Stimulated activated CD8-positive, alpha-beta memory T cell treated with anti-CD3 and anti-CD28 coated beads, Interleukin-7, amount 100 ng/mL, for 1 hour (primary cell): ENCODE measurements around the gene VASP.
"Not testable (repeated sequence)": the region's sequence is repeated elsewhere in the genome, so short reads cannot be mapped to it uniquely, and the experiment has no call there.

Source experiments
- DNase-seq, 2 donors: peaks; one replicate each; pipeline ENCODE4 v3.0.0-alpha.2; 2020; ENCODE audit warnings: low read depth in 2 of 2

VASP gene

GRCh38 chr19:45496349-45496953 is 10.8 kb upstream of the VASP start:
- no peak for DNase-seq

DNA sequence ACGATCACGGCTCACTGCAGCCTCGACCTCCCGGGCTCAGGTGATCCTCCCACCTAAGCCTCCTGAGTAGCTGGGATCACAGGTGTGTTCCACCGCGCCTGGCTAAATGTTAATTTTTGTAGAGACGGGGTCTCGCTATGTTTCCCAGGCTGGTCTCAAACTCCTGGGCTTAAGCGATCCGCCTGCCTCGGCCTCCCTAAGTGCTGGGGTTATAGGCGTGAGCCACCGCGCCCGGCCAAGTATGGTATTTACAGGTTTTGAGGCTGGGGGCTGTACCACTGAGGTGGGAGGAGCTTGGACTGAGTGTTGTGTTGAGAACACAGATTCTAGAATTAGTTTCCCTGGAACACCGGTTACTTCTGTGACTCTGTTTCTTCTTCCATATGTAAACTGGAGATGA is 9.5 kb upstream of the VASP start:
- no peak for DNase-seq

DNA sequence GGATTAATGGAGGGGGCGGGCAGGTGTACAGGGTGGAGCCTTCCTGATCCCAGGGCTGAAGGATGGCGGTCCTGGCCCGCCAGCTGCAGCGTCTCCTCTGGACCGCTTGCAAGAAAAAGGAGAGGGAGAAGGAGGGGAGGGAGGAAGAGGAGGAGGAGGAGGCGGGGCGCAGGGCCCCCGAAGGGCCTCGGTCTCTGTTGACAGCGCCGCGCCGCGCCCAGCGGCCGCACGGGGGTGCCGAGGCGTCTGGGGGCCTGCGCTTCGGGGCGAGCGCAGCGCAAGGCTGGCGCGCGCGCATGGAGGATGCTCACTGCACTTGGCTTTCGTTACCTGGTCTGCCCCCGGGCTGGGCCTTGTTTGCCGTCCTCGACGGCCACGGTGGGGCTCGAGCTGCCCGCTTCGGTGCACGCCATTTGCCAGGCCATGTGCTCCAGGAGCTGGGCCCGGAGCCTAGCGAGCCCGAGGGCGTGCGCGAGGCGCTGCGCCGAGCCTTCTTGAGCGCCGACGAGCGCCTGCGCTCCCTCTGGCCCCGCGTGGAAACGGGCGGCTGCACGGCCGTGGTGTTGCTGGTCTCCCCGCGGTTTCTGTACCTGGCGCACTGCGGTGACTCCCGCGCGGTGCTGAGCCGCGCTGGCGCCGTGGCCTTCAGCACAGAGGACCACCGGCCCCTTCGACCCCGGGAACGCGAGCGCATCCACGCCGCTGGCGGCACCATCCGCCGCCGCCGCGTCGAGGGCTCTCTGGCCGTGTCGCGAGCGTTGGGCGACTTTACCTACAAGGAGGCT is 8.7 kb upstream of the VASP start, which contains the start of gene PPM1N:
TSS of gene PPM1N (plus strand) at position 33 of the 785 bp plus-strand sequence. CDS start at position 63, 30 bp downstream.
- DNase-seq = peak in 1 of 2 donors; percentile 35

GRCh38 chr19:45499196-45500180 is 7.8 kb upstream of the VASP start:
- no peak for DNase-seq

- no peak for DNase-seq
Observed at GRCh38 chr19:45500918-45501729, 6.2 kb upstream of the VASP start.

- no peak for DNase-seq
Observed at GRCh38 chr19:45501730-45502014, 5.6 kb upstream of the VASP start.

- DNase-seq = no peak
Observed at GRCh38 chr19:45502111-45502510, 5.2 kb upstream of the VASP start.

- no peak for DNase-seq
Observed at GRCh38 chr19:45503909-45504308, 3.4 kb upstream of the VASP start.

DNA sequence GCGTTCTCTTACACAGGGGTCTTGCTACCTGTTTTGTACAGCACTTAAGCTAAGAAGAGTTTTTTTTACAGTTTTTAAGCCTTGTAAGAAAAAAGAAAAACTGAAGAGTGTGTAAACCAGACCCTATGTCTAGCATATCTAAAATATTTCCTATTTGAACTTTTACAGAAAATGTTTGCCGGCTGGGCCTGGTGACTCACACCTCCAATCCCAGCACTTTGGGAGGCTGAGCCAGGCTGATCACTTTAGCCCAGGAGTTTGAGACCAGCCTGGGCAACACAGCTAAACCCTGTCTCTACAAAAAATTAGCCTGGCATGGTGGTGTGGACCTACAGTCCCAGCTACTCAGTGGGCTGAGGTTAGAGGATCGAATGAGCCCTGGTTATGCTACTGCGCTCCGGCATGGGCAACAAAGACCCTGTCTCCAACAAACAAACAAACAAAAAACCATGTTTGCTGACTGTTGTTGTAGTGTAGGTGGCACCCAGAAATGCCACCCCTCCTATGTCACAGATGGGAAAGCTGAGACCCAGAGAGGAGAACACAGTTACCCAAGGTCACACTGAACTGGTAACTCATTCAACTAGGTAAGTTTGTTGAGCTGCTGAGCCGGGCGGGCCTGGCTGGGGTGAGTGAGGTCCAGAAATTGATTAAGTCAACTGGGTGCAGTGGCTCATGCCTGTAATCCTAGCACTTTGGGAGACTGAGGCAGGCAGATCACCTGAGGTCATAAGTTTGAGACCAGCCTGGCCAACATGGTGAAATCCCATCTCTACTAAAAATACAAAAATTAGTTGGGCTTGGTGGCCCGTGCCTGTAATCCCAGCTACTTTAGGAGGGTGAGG is 1.9 kb upstream of the VASP start:
- DNase-seq = no peak

GRCh38 chr19:45505996-45506245 is 1.4 kb upstream of the VASP start:
- no peak for DNase-seq

DNA sequence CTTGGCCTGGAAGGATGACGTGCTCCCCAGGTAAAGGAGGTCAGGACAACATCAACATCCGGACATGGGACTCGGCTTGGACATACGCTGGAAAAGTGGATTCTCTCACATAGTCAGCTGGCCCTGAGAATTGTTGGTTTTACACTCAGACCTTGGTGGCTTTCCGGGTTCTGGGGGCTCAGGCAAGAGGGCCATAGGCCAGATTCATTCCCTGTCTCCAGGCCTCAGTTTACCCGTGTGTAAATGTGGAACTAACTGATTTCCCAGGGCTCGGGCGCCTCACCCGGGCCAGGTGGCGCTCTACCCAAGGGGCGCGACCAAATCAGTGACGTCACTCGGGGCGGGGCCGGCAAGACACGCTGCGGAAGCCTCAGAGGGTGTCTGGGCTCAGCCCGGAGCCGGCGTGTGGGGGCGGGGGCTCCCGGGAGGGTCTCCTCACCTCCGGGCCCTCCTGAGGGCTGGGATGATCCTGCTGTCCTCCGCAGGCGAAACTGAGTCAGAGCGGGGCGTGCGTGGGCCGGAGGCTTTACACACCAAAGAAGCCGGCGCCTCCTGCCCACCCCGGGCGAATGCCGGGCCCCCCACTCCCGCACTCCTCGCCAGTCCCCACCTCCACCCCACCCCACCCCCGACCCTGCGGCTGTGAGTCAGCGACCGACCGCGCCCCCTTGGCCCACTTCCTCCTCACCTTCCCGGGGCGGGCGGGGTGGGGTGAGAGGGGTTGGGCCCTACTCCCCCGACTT is 862 bp upstream of the VASP start:
- DNase-seq = peak; percentile 93 to 98

DNA sequence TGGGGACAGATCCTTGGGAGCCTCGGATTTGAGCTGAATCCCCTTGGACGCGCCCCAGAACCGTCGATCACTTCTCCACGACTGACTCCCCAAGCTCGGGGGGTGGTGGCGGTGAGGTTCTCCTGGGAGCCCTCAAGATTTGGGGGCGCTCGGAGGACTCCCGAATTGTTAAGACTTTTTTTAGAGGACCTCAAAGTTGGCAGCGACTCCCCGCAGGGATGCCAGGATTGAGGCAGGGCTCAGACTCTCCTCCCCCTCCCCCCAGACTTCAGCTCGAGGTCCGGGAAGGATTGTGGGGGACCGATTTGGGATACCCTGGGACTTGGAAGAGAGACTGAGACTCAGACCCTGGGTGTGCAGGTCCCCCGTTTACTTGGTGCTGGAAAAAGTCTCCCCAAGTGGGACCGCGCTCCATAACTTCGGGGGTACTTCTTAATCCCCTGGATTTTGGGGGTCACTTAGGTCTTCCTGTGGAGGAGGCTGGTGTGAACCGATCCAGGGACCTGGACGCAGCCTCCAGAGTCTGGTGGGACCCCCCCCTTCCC is 665 bp downstream of the VASP start:
- no peak for DNase-seq

DNA sequence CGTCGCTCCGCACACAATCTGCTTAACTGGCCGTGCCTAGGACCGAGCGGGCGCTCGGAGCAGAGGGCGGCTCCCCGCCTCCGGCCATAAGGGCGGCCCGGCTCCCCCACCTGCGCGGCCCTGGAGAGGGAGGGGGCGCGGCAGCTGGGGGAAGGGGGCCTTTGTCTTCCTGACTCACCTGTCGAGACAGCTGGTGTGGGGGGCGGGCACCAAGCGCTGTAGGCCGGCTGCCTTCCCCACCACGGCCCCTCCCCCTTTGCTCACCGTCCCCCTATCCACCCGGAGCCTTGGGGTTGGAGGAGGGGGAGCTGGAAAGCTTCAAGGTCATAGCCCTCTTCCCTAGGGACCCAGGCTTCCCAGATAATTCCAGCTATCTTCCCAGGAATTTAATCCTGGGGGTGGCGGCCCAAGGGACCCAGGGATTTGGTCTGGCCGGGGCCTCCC is 1.2 kb downstream of the VASP start:
- DNase-seq = no peak

DNA sequence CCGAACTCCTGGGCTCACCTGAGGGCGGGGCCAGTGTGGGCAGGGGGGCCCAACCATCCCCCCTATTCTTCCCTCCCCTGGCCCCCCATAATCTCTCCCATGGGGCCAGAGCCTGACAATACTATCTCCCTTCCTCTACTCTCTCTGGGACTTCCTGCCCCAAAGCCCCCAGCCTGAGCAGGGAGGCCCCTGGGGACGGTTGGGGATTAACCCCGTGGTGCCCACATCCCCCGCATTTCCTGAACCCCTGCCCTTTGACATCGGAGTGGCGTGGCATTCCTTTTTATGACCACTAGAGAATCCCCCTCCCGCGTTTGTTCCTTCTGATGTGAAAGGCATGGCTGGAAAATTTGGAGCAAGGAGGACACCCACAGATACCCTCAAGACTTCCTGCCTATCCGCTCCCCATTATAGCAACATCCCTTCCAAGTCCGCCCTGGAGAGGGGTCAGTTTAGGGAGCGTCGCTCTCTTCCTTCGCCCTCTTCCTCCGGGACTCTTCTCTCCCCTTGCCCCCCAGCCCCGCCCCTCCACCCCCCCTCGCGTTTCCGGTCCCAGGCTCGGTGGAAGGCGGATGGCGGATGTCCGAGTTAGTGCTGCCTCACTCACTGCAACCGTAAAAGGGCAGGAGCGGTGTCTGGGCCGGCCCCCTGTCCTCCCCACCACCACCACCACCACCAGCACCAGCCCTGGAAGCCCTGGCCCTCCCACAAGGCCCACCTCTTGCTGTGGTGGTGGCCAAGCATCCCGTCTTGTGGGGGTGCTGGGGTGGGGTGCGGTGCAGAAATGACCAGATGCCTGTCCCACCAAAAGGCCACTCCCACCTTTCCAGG is 1.8 kb downstream of the VASP start:
- no peak for DNase-seq

- DNase-seq = no peak
Observed at GRCh38 chr19:45509692-45510015, 2.4 kb downstream of the VASP start.

DNA sequence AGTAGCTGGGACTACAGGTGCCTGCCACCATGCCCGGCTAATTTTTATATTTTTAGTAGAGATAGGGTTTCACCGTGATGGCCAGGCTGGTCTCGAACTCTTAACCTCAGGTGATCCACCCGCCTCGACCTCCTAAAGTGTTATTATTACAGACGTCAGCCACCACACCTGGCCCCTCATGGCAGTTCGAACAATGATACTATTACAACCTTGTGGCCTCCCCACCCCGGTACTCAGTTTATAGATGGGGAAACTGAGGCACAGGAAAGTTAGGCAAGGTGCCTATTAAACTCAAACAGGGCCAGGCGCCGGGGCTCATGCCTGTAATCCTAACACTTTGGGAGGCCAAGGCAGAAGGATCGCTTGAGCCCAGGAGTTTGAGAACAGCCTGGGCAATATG is 3.1 kb downstream of the VASP start:
- DNase-seq = not testable (repeated sequence)

GRCh38 chr19:45511074-45511473 is 3.8 kb downstream of the VASP start:
- no peak for DNase-seq

- DNase-seq = no peak
Observed at GRCh38 chr19:45512881-45513483, 5.7 kb downstream of the VASP start.
